K562 (cell line): ENCODE data around the gene TRPC4.

Source experiments
- BCOR ChIP-seq: fragments of 450-650 bp; IDR thresholded peaks from 2 replicates; pipeline ENCODE4 v1.6.1; 2016
- CTCF ChIP-seq, 3 experiments: IDR thresholded peaks in 2 of 3; conservative IDR thresholded peaks in 1 of 3; 2 replicates each; pipeline ENCODE4 v1.5.1; 2011 to 2012; ENCODE audit warnings: low read length in 3 of 3, mild to moderate bottlenecking in 3 of 3, control low read depth in 2 of 3, improper control_type of control experiment in 1 of 3, inconsistent platforms in 1 of 3, low read depth in 1 of 3, mixed read lengths in 1 of 3, moderate library complexity in 1 of 3; ENCODE audit not compliant: insufficient read depth in 2 of 3
- KLF10 ChIP-seq: fragments of 250-450 bp; sonication (Bioruptor Pico); IDR thresholded peaks from 2 replicates; pipeline ENCODE4 v1.6.1; 2021; ENCODE audit warnings: matching md5 sums
- POLR2A ChIP-seq: fragments of 450-650 bp; conservative IDR thresholded peaks from 2 replicates; pipeline ENCODE4 v1.6.1; 2016
- RAD51 ChIP-seq: fragments of 450-650 bp; IDR thresholded peaks from 2 replicates; pipeline ENCODE4 v1.7.1; 2016; ENCODE audit warnings: low read depth, mild to moderate bottlenecking, borderline replicate concordance
- SIN3A ChIP-seq, 2 experiments: fragments of 150-350 bp in 1 of 2; IDR thresholded peaks; 2 replicates each; pipeline ENCODE4 v1.6.1; 2011 to 2016; ENCODE audit warnings: borderline replicate concordance in 2 of 2, low read depth in 2 of 2, low read length in 2 of 2, mild to moderate bottlenecking in 2 of 2, moderate library complexity in 2 of 2; ENCODE audit not compliant: control insufficient read depth in 1 of 2
- TEAD2 ChIP-seq: fragments of 450-650 bp; IDR thresholded peaks from 2 replicates; pipeline ENCODE4 v1.6.1; 2016; ENCODE audit warnings: missing genetic modification characterization, control low read depth, missing compliant biosample characterization
- ZNF133 ChIP-seq: fragments of 250-450 bp; sonication (Bioruptor Pico); IDR thresholded peaks from 2 replicates; pipeline ENCODE4 v1.4.0; 2020; ENCODE audit warnings: mild to moderate bottlenecking
- ZNF274 ChIP-seq: IDR thresholded peaks from 2 replicates; pipeline ENCODE4 v1.6.1; 2011; ENCODE audit warnings: low read depth, mild to moderate bottlenecking, low read length, moderate library complexity, borderline replicate concordance
- ZNF592 ChIP-seq: fragments of 450-650 bp; IDR thresholded peaks from 2 replicates; pipeline ENCODE4 v1.6.1; 2017; ENCODE audit warnings: antibody characterized with exemption, mild to moderate bottlenecking
- ZNF778 ChIP-seq: fragments of 450-650 bp; formaldehyde crosslinking; IDR thresholded peaks from 2 replicates; pipeline ENCODE4 v1.4.0; 2020; ENCODE audit warnings: mild to moderate bottlenecking, moderate library complexity
- TF ChIP-seq, protein P1 (sequence below), 2 experiments: fragments of 450-650 bp in 1 of 2; sonication (generic) in 1 of 2; formaldehyde crosslinking in 1 of 2; IDR thresholded peaks in 1 of 2; conservative IDR thresholded peaks in 1 of 2; 2 replicates each; pipeline versions ENCODE4 v1.6.1 to v1.8.1; 2016 to 2023; ENCODE audit warnings: mild to moderate bottlenecking in 2 of 2, moderate library complexity in 2 of 2, inconsistent platforms in 1 of 2, missing genetic modification reagents in 1 of 2
- TF ChIP-seq, protein P2 (sequence below): sonication (generic); formaldehyde crosslinking; IDR thresholded peaks from 2 replicates; pipeline ENCODE4 v1.8.1; 2022; ENCODE audit warnings: missing genetic modification reagents

DNA sequence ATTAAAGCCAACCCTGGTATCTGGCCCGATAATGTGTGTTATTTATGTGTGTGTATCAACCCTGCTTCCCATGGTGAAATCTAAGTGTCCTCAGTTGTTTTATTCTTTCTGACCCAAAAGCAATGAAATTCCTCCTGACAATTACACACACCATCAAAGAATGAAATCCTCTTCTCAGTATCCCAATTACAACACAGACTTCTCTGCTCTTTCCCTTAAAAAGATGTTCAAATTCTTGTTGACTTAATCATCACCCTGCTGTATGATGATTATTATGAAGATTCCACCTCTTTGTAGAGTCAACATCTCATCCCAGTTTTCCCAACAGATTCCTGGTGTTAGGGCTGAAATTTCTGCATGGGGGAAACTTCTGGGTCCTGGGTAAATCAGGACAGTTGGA, 8.9 kb upstream of the TRPC4 start:
- TF ChIP-seq, protein P1, sequence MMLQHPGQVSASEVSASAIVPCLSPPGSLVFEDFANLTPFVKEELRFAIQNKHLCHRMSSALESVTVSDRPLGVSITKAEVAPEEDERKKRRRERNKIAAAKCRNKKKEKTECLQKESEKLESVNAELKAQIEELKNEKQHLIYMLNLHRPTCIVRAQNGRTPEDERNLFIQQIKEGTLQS (IDR thresholded peaks at IDR 0.05): no peak
- TF ChIP-seq, protein P1 (CRISPR knock-in tag; conservative IDR thresholded peaks at IDR 0.05): no peak
- no peak for TF ChIP-seq POLR2A
- TF ChIP-seq SIN3A (IDR thresholded peaks at IDR 0.05; ENCODE audit: borderline replicate concordance in 2 of 2, control insufficient read depth in 1 of 2, low read depth in 2 of 2, low read length in 2 of 2): no peak
- no peak for TF ChIP-seq BCOR
- no peak for TF ChIP-seq TEAD2 (tag)
- no peak for TF ChIP-seq RAD51
- no peak for TF ChIP-seq ZNF778 (CRISPR knock-in tag)
- TF ChIP-seq ZNF274: no peak
- TF ChIP-seq ZNF592: no peak
- TF ChIP-seq KLF10 (CRISPR knock-in tag): no peak
- no peak for TF ChIP-seq CTCF (IDR thresholded peaks at IDR 0.05 in 2 of 3, conservative IDR thresholded peaks at IDR 0.05 in 1 of 3; ENCODE audit: insufficient read depth in 2 of 3, low read depth in 1 of 3, low read length in 3 of 3)
- TF ChIP-seq, protein P2, sequence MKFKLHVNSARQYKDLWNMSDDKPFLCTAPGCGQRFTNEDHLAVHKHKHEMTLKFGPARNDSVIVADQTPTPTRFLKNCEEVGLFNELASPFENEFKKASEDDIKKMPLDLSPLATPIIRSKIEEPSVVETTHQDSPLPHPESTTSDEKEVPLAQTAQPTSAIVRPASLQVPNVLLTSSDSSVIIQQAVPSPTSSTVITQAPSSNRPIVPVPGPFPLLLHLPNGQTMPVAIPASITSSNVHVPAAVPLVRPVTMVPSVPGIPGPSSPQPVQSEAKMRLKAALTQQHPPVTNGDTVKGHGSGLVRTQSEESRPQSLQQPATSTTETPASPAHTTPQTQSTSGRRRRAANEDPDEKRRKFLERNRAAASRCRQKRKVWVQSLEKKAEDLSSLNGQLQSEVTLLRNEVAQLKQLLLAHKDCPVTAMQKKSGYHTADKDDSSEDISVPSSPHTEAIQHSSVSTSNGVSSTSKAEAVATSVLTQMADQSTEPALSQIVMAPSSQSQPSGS (CRISPR knock-in tag): no peak
- no peak for TF ChIP-seq ZNF133 (CRISPR knock-in tag)
